GM18507 (cell line): ENCODE measurements around the gene CARHSP1.

Source experiments
- DNase-seq: peaks from one replicate; pipeline ENCODE4 v3.0.0; 2011; ENCODE audit warnings: low read depth; ENCODE audit not compliant: insufficient read length; ENCODE audit errors: extremely low spot score
- FAIRE-seq: peaks from 2 replicates; lab custom pipeline; 2011; peaks lifted over from hg19 to GRCh38; lab: Jason Lieb, UNC

The CARHSP1 gene

GRCh38 chr16:8859913-8860881 is 8.6 kb downstream of the CARHSP1 start:
- FAIRE-seq (no peak), DNase-seq (no peak)

- no peak for FAIRE-seq
Observed at GRCh38 chr16:8858994-8859912, 9.6 kb downstream of the CARHSP1 start.

GRCh38 chr16:8855972-8856371 is 12.8 kb downstream of the CARHSP1 start:
- DNase-seq (no peak), FAIRE-seq (no peak)

More at GRCh38 chr16:8858994-8859912, 9.6 kb downstream of the CARHSP1 start:
- no peak for DNase-seq

GRCh38 chr16:8855051-8855786 is 13.6 kb downstream of the CARHSP1 start:
- FAIRE-seq (no peak), DNase-seq (no peak)

- DNase-seq (no peak), FAIRE-seq (no peak)
Observed at GRCh38 chr16:8854298-8854948, 14.4 kb downstream of the CARHSP1 start.

GRCh38 chr16:8853611-8854010 is 15.2 kb downstream of the CARHSP1 start:
- no peak for FAIRE-seq

GRCh38 chr16:8853150-8853549 is 15.7 kb downstream of the CARHSP1 start:
- FAIRE-seq (no peak), DNase-seq (no peak)

More at GRCh38 chr16:8853611-8854010, 15.2 kb downstream of the CARHSP1 start:
- no peak for DNase-seq

- DNase-seq (no peak), FAIRE-seq (no peak)
Observed at GRCh38 chr16:8852534-8852933, 16.3 kb downstream of the CARHSP1 start.

GRCh38 chr16:8851761-8852403 is 16.9 kb downstream of the CARHSP1 start:
- FAIRE-seq (no peak), DNase-seq (no peak)

- no peak for DNase-seq
- FAIRE-seq: no peak
Observed at GRCh38 chr16:8850279-8850885, 18.4 kb downstream of the CARHSP1 start.

GRCh38 chr16:8849411-8850011 is 19.3 kb downstream of the CARHSP1 start:
- DNase-seq: no peak
- no peak for FAIRE-seq

GRCh38 chr16:8848939-8849391 is 19.8 kb downstream of the CARHSP1 start:
- FAIRE-seq (no peak), DNase-seq (no peak)

GRCh38 chr16:8848231-8848938 is 20.4 kb downstream of the CARHSP1 start:
- DNase-seq (no peak), FAIRE-seq (no peak)

GRCh38 chr16:8847623-8848022 is 21.2 kb downstream of the CARHSP1 start:
- FAIRE-seq: no peak
- no peak for DNase-seq

GRCh38 chr16:8847145-8847544 is 21.7 kb downstream of the CARHSP1 start:
- DNase-seq: no peak
- FAIRE-seq: no peak

GRCh38 chr16:8846401-8846932 is 22.3 kb downstream of the CARHSP1 start:
- FAIRE-seq: no peak

More at GRCh38 chr16:8846401-8846932, 22.3 kb downstream of the CARHSP1 start:
- no peak for DNase-seq
